Measurements from ENCODE around the gene TLCD1. TPM values are rescaled to one million over a fixed set of nuclear protein-coding genes. Genes with fewer than 3 reads are reported as not detected.
"Not testable (repeated sequence)": the region's sequence is repeated elsewhere in the genome, so short reads cannot be mapped to it uniquely, and the experiment has no call there.

The TLCD1 gene
- polyA plus RNA-seq, 3 donors = 17.0 to 21.0 (median 19.4) TPM

GRCh38 chr17:28733346-28733745 lies 7.3 kb upstream of the TLCD1 start:
- no peak for DNase-seq (ENCODE audit: low read depth in 3 of 3, low spot score in 2 of 3)

- no peak for DNase-seq (ENCODE audit: low read depth in 3 of 3, low spot score in 2 of 3)
These were observed 3.9 kb upstream of the TLCD1 start for GRCh38 chr17:28729950-28730330.

- DNase-seq (ENCODE audit: low read depth in 3 of 3, low spot score in 2 of 3) = peak in 2 of 3 donors; percentile 85
These were observed 2.5 kb upstream of the TLCD1 start, which contains the start of gene NEK8 for GRCh38 chr17:28728364-28729200. Gene NEK8, plus strand, starts transcription at chr17:28728788. Its CDS starts 26 bp downstream, at chr17:28728814.

- DNase-seq (ENCODE audit: low read depth in 3 of 3, low spot score in 2 of 3) = peak in 2 of 3 donors; percentile 83 to 94
These were observed 826 bp upstream of the TLCD1 start for GRCh38 chr17:28726627-28727491.

- no peak for DNase-seq (ENCODE audit: low read depth in 3 of 3, low spot score in 2 of 3)
These were observed 290 bp downstream of the TLCD1 start for GRCh38 chr17:28725660-28726225.

GRCh38 chr17:28725166-28725659 lies 820 bp downstream of the TLCD1 start:
- DNase-seq (ENCODE audit: low read depth in 3 of 3, low spot score in 2 of 3) = no peak

GRCh38 chr17:28724500-28725165 lies 1.4 kb downstream of the TLCD1 start:
- DNase-seq (ENCODE audit: low read depth in 3 of 3, low spot score in 2 of 3) = no peak

GRCh38 chr17:28723836-28724499 lies 2.1 kb downstream of the TLCD1 start:
- DNase-seq (ENCODE audit: low read depth in 3 of 3, low spot score in 2 of 3) = not testable (repeated sequence)

- no peak for DNase-seq (ENCODE audit: low read depth in 3 of 3, low spot score in 2 of 3)
These were observed 2.7 kb downstream of the TLCD1 start for GRCh38 chr17:28723159-28723835.

GRCh38 chr17:28722417-28723158 lies 3.4 kb downstream of the TLCD1 start:
- no peak for DNase-seq (ENCODE audit: low read depth in 3 of 3, low spot score in 2 of 3)

- not testable (repeated sequence) for DNase-seq (ENCODE audit: low read depth in 3 of 3, low spot score in 2 of 3)
These were observed 5.1 kb downstream of the TLCD1 start for GRCh38 chr17:28720997-28721329.

- no peak for DNase-seq (ENCODE audit: low read depth in 3 of 3, low spot score in 2 of 3)
These were observed 5.6 kb downstream of the TLCD1 start for GRCh38 chr17:28720247-28720996.

- DNase-seq (ENCODE audit: low read depth in 3 of 3, low spot score in 2 of 3) = no peak
These were observed 7.0 kb downstream of the TLCD1 start for GRCh38 chr17:28719021-28719433.

GRCh38 chr17:28718333-28719020 lies 7.6 kb downstream of the TLCD1 start:
- peak in 2 of 3 donors; percentile 45 to 54 for DNase-seq (ENCODE audit: low read depth in 3 of 3, low spot score in 2 of 3)

GRCh38 chr17:28717578-28718332 lies 8.3 kb downstream of the TLCD1 start, which contains the start of gene RAB34:
Gene RAB34, minus strand, starts transcription at chr17:28717868. Its CDS starts 602 bp downstream, at chr17:28717266.
- peak; percentile 71 to 87 (median 82) for DNase-seq (ENCODE audit: low read depth in 3 of 3, low spot score in 2 of 3)

GRCh38 chr17:28716740-28717577 lies 9.1 kb downstream of the TLCD1 start:
- no peak for DNase-seq (ENCODE audit: low read depth in 3 of 3, low spot score in 2 of 3)

Measured in right renal cortex interstitium (tissue), 3 donors.